DND-41 (cell line): ENCODE measurements around the gene NDUFS2.
A peak's percentile ranks its signal among the peaks of the same experiment; 100 is the strongest.

Experiments
- ATAC-seq: fragments of 200-7000 bp; cut with Tn5 transposase; 3 replicates; pipeline ENCODE4 v1.9.1; 2021; ENCODE audit warnings: low read depth; ENCODE audit not compliant: insufficient read depth
- DNase-seq: peaks from one replicate; pipeline ENCODE4 v3.0.0-alpha.2; 2020
- H2AFZ ChIP-seq: 2 replicates; pipeline ENCODE4 v1.6.0; 2012; ENCODE audit warnings: low read depth, low read length
- H3K27ac ChIP-seq: 2 replicates; pipeline ENCODE4 v1.5.1; 2012; ENCODE audit warnings: low read length, inconsistent platforms
- H3K27me3 ChIP-seq: fragments of 200-600 bp; sonication (generic); 2 replicates; pipeline ENCODE4 v1.6.0; 2012; ENCODE audit warnings: low read length, mild to moderate bottlenecking, inconsistent platforms; ENCODE audit not compliant: insufficient read depth, poor library complexity
- H3K36me3 ChIP-seq: 2 replicates; pipeline ENCODE4 v1.5.1; 2012; ENCODE audit warnings: low read length, inconsistent platforms; ENCODE audit not compliant: insufficient read depth
- H3K4me1 ChIP-seq: 2 replicates; pipeline ENCODE4 v1.5.1; 2012; ENCODE audit warnings: mild to moderate bottlenecking, low read length; ENCODE audit not compliant: insufficient read depth
- H3K4me2 ChIP-seq: 2 replicates; pipeline ENCODE4 v1.6.0; 2012; ENCODE audit warnings: mild to moderate bottlenecking, moderate library complexity, low read length, inconsistent platforms; ENCODE audit not compliant: insufficient read depth
- H3K4me3 ChIP-seq, 2 experiments: fragments of 200-600 bp in 1 of 2; shearing (Covaris generic) in 1 of 2; 2 replicates each; pipeline ENCODE4 v1.5.1; 2012 to 2016; ENCODE audit warnings: inconsistent platforms in 2 of 2, low read length in 2 of 2, mild to moderate bottlenecking in 2 of 2, low read depth in 1 of 2, moderate library complexity in 1 of 2
- H3K79me2 ChIP-seq: 2 replicates; pipeline ENCODE4 v1.6.0; 2012; ENCODE audit warnings: low read length, inconsistent platforms; ENCODE audit not compliant: insufficient read depth
- H3K9ac ChIP-seq: 2 replicates; pipeline ENCODE4 v1.6.0; 2012; ENCODE audit warnings: low read depth, mild to moderate bottlenecking, inconsistent platforms, low read length, moderate library complexity
- H3K9me3 ChIP-seq: 2 replicates; pipeline ENCODE4 v1.5.1; 2012; ENCODE audit warnings: low read length, moderate library complexity, mild to moderate bottlenecking, inconsistent platforms; ENCODE audit not compliant: insufficient read depth, severe bottlenecking
- H4K20me1 ChIP-seq: 2 replicates; pipeline ENCODE4 v1.6.0; 2012; ENCODE audit warnings: low read length; ENCODE audit not compliant: insufficient read depth
- EZH2 ChIP-seq: IDR thresholded peaks from 3 replicates; pipeline ENCODE4 v1.6.1; 2012; ENCODE audit warnings: borderline replicate concordance, low read depth, mild to moderate bottlenecking, moderate library complexity, low read length, inconsistent platforms; ENCODE audit not compliant: severe bottlenecking
- TF ChIP-seq, protein P1 (sequence below): IDR thresholded peaks from 2 replicates; pipeline ENCODE4 v1.5.1; 2012; ENCODE audit warnings: borderline replicate concordance, low read length, moderate library complexity, mild to moderate bottlenecking; ENCODE audit not compliant: poor library complexity, severe bottlenecking; ENCODE audit errors: extremely low read depth

NDUFS2 gene

GRCh38 chr1:161209790-161210409 lies 7.7 kb downstream of the NDUFS2 start:
- TF ChIP-seq EZH2: no peak
- TF ChIP-seq, protein P1, sequence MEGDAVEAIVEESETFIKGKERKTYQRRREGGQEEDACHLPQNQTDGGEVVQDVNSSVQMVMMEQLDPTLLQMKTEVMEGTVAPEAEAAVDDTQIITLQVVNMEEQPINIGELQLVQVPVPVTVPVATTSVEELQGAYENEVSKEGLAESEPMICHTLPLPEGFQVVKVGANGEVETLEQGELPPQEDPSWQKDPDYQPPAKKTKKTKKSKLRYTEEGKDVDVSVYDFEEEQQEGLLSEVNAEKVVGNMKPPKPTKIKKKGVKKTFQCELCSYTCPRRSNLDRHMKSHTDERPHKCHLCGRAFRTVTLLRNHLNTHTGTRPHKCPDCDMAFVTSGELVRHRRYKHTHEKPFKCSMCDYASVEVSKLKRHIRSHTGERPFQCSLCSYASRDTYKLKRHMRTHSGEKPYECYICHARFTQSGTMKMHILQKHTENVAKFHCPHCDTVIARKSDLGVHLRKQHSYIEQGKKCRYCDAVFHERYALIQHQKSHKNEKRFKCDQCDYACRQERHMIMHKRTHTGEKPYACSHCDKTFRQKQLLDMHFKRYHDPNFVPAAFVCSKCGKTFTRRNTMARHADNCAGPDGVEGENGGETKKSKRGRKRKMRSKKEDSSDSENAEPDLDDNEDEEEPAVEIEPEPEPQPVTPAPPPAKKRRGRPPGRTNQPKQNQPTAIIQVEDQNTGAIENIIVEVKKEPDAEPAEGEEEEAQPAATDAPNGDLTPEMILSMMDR: peak; percentile 91
- H3K36me3 ChIP-seq: peaks cover 92% of the 10 kb centered on the region
- H3K27ac ChIP-seq: no peak overlapping the region
- H3K4me2 ChIP-seq: no peak overlapping the region
- no peaks in the 10 kb centered on the region for H3K27me3 ChIP-seq
- no peaks in the 10 kb centered on the region for H4K20me1 ChIP-seq
- no peak overlapping the region for H3K9ac ChIP-seq
- DNase-seq (peak; percentile 73), ATAC-seq (peak; percentile 89)
- H3K9me3 ChIP-seq: no peaks in the 10 kb centered on the region
- H3K79me2 ChIP-seq: peaks cover 10% of the 10 kb centered on the region
- H3K4me3 ChIP-seq: no peak overlapping the region
- H3K4me1 ChIP-seq: no peaks in the 10 kb centered on the region
- H2AFZ ChIP-seq: no peak overlapping the region

- Histone ChIP-seq H3K4me2 (no peak overlapping the region), H2AFZ (no peak overlapping the region), H3K79me2 (no peaks in the 10 kb centered on the region), H3K9ac (no peak overlapping the region), H4K20me1 (no peaks in the 10 kb centered on the region), H3K9me3 (no peaks in the 10 kb centered on the region), H3K4me3 (no peak overlapping the region), H3K36me3 (peaks cover 56% of the 10 kb centered on the region), H3K4me1 (no peaks in the 10 kb centered on the region), H3K27ac (no peak overlapping the region), H3K27me3 (no peaks in the 10 kb centered on the region)
- no peak for ATAC-seq
- no peak for DNase-seq
- TF ChIP-seq EZH2: no peak
- TF ChIP-seq, protein P1: no peak
Measured at GRCh38 chr1:161214369-161214768, 12.2 kb downstream of the NDUFS2 start.

DNA sequence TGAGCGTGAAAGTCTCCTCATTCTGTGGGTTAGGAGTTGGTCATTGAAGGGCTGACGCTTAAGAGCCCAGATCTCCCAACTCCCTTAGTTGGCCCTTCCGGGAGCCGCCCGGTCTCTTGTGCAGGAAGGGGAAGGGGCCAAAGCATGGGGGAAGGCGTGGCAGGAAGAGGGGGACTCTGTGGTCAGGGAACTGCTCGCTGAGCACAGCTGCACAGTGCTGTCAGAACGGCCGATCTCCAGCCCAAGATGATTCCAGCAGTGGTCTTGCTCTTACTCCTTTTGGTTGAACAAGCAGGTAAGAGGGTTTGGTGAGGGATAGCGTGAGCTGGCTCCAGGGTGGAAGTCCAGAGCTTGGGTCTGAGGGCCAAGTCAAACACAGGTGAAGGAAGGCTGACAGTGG lies 12.9 kb downstream of the NDUFS2 start, which contains the start of gene FCER1G:
Gene FCER1G (plus strand): TSS at position 220 of the 400 bp plus-strand sequence. CDS start 27 bp downstream, at position 247.
- H3K27me3 ChIP-seq: no peaks in the 10 kb centered on the region
- ATAC-seq (peak; percentile 31; the same call in 1 of the 3 replicates), DNase-seq (no peak)
- H3K4me2 ChIP-seq: no peak within 1 kb of the TSS
- peaks cover 49% of the 10 kb centered on the region for H3K36me3 ChIP-seq
- no peak within 1 kb of the TSS for H3K9ac ChIP-seq
- H2AFZ ChIP-seq: no peak within 1 kb of the TSS
- no peaks in the 10 kb centered on the region for H4K20me1 ChIP-seq
- H3K79me2 ChIP-seq: no peaks in the 10 kb centered on the region
- H3K4me1 ChIP-seq: no peaks in the 10 kb centered on the region
- H3K27ac ChIP-seq: no peak within 1 kb of the TSS
- H3K4me3 ChIP-seq: no peak within 1 kb of the TSS
- no peak for TF ChIP-seq EZH2
- TF ChIP-seq, protein P1: no peak
- no peaks in the 10 kb centered on the region for H3K9me3 ChIP-seq
